ENCODE data around the gene EMSY.

GRCh38 chr11:76524461-76524860 is 79.6 kb downstream of the EMSY start:
- TF ChIP-seq CTCF (IDR thresholded peaks at IDR 0.05) (no peak), POLR2AphosphoS5 (IDR thresholded peaks at IDR 0.05) (no peak), POLR2A (IDR thresholded peaks at IDR 0.05) (no peak), EP300 (IDR thresholded peaks at IDR 0.05; ENCODE audit: low read depth) (no peak)
